Heart right ventricle (tissue), 16 donors: ENCODE data around the gene ADGRE1. TPM values are rescaled to one million over a fixed set of nuclear protein-coding genes. Genes with fewer than 3 reads are reported as not detected.

Experiments used
- ATAC-seq, 8 donors: fragments of 200-7000 bp; cut with Tn5 transposase; one replicate each; pipeline ENCODE4 v1.9.1; 2020; ENCODE audit warnings: mild to moderate bottlenecking in 8 of 8, moderate library complexity in 8 of 8, moderate number of reproducible peaks in 1 of 8
- DNase-seq, 2 donors: peaks; one replicate each; pipeline ENCODE4 v3.0.0-alpha.2; 2020
- H3K27ac ChIP-seq, 10 donors: fragments of 200-600 bp; sonication (generic) in 2 of 10; one replicate each; pipeline versions ENCODE4 v1.5.0 to v1.8.0; 2020 to 2022; ENCODE audit warnings: mild to moderate bottlenecking in 3 of 10
- H3K27me3 ChIP-seq, 7 donors: fragments of 200-600 bp; one replicate each; pipeline ENCODE4 v1.8.0; 2021 to 2022; ENCODE audit warnings: mild to moderate bottlenecking in 2 of 7
- H3K36me3 ChIP-seq, 9 donors: fragments of 200-600 bp; sonication (generic) in 1 of 9; one replicate each; pipeline versions ENCODE4 v1.5.0 to v1.8.0; 2020 to 2022; ENCODE audit warnings: mild to moderate bottlenecking in 2 of 9
- H3K4me1 ChIP-seq, 9 donors: fragments of 200-600 bp; sonication (generic) in 1 of 9; one replicate each; pipeline versions ENCODE4 v1.5.0 to v1.8.0; 2020 to 2022; ENCODE audit warnings: mild to moderate bottlenecking in 4 of 9
- H3K4me3 ChIP-seq, 10 donors: fragments of 200-600 bp; sonication (generic) in 2 of 10; one replicate each; pipeline versions ENCODE4 v1.5.0 to v1.8.0; 2020 to 2022; ENCODE audit warnings: mild to moderate bottlenecking in 7 of 10, moderate library complexity in 2 of 10
- H3K9me3 ChIP-seq, 11 donors: fragments of 200-600 bp in 10 of 11; sonication (generic) in 2 of 11; one replicate each; pipeline versions ENCODE4 v1.5.0 to v1.8.0; 2013 to 2022; ENCODE audit warnings: mild to moderate bottlenecking in 2 of 11, control low read depth in 1 of 11, moderate library complexity in 1 of 11
- WGBS, 2 donors: extraction: QIAGEN DNeasy Blood & Tissue Kit; methylation state at CpG; one replicate each; pipeline ENCODE4 v1.1.7; 2013; ENCODE audit warnings: inconsistent platforms in 1 of 2; 5-methylcytosine and 5-hydroxymethylcytosine counted together
- intact Hi-C, 10 donors: fragments of 100-400 bp; cut with DNase I; formaldehyde crosslinking; loops; one replicate each; pipeline versions ENCODE4 v1.11.1 to v1.14.2; 2022
- polyA plus RNA-seq, 2 donors: library from polyadenylated mRNA; stranded (reverse); fragments of 200-250 nt; gene quantifications; one replicate each; pipeline ENCODE4 v1.2.3, GENCODE V29; 2013
- total RNA-seq, 10 donors: library from RNA; stranded (reverse); fragmentation: NEBNext Ultra II Directional in 3 of 10; extraction: Animal tissue kit (Norgen Biotek cat#: 25700) in 3 of 10; gene quantifications; one replicate each; pipeline versions ENCODE4 v1.2.1 to v1.2.4, GENCODE V29; 2021 to 2023
- TF ChIP-seq, protein P1 (sequence below), 9 donors: fragments of 200-600 bp; sonication (generic) in 2 of 9; IDR thresholded peaks; one replicate each; pipeline versions ENCODE4 v1.5.0 to v1.8.0; 2021 to 2022; ENCODE audit warnings: antibody characterized with exemption in 9 of 9, mild to moderate bottlenecking in 5 of 9, moderate library complexity in 1 of 9
- donor health status: Arrhythmogenic right ventricular cardiomyopathy.
- donor health status: ischemic (EF 13 %, LVEDD 7.1; RV severe dilation, severe dysfunction).
- donor health status: healthy with polysubstance abuse.
- donor health status: DM: no; HTN: yes; CAD: no.
- donor health status: DM: no; HTN: no; CAD: no.
- donor health status: ischemic (EF 25% LVEDD 6.9; RV normal size, moderate dysfunction).
- donor health status: ischemic (EF 25% LVEDD 5.7; RV mildly dilated, moderate dysfunction).
- donor health status: healthy.
- donor health status: DM: yes; HTN: yes; CAD: no.
- donor health status: Ischemic cardiomyopathy.
- donor health status: ischemic (EF 35%, LVEDD 5.7; RV mildly dilated, moderate dysfunction).
- donor health status: nonischemic (EF 11% LVEDD 7.7; RV severe dilation, severe dysfunction).
- donor health status: DM: yes; HTN: yes; CAD: no.
- donor health status: PGD.
- donor health status: ischemic (EF 29% LVEDD 5.4; RV normal size, mild dysfunction).
- donor health status: nonischemic (EF 23%, LVEDD 6.1; RV moderate dilation, normal function).

Gene ADGRE1
- total and polyA plus RNA-seq, 12 donors = 0.09 to 4.8 (median 0.19) TPM; not detected in 3

DNA sequence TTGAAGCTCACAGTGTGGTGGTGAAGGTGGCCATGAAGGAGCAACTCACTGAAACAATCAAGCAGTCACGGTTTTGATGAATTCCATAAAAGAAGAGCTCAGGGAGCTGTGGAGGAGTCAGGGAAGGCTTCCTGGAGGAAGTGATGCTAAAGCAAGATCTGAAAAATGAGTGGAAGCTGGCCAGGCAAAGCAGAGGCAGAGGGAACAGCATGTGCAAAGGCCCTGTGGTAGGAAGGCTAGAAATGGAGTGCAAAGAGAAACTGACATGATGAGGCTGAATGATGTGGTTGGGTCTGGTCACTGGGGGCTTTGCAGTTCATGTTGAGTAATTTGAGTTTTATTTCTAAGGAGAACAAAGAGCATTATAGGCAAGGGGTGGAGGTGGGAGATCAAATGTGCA, 6.9 kb downstream of the ADGRE1 start:
- Histone ChIP-seq H3K4me3 (no peak overlapping the region), H3K27ac (peak overlapping the region in 1 of 10 donors; percentile 12), H3K36me3 (no peaks in the 10 kb centered on the region), H3K9me3 (peaks cover 0 to 40% (median 0%) of the 10 kb centered on the region in 11 donors), H3K4me1 (peaks cover 0 to 24% (median 0%) of the 10 kb centered on the region in 9 donors), H3K27me3 (peaks cover 0 to 10% (median 0%) of the 10 kb centered on the region in 7 donors)
- TF ChIP-seq, protein P1, sequence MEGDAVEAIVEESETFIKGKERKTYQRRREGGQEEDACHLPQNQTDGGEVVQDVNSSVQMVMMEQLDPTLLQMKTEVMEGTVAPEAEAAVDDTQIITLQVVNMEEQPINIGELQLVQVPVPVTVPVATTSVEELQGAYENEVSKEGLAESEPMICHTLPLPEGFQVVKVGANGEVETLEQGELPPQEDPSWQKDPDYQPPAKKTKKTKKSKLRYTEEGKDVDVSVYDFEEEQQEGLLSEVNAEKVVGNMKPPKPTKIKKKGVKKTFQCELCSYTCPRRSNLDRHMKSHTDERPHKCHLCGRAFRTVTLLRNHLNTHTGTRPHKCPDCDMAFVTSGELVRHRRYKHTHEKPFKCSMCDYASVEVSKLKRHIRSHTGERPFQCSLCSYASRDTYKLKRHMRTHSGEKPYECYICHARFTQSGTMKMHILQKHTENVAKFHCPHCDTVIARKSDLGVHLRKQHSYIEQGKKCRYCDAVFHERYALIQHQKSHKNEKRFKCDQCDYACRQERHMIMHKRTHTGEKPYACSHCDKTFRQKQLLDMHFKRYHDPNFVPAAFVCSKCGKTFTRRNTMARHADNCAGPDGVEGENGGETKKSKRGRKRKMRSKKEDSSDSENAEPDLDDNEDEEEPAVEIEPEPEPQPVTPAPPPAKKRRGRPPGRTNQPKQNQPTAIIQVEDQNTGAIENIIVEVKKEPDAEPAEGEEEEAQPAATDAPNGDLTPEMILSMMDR (IDR thresholded peaks at IDR 0.05) = no peak
- DNase-seq (no peak), ATAC-seq (no peak)
- intact Hi-C loops = loop anchor here in 1 of 10 donors (10.0 kb wide), 1 partner anchor 1020 kb away; the partner anchor contains the start of gene FUT5
- 83% methylated on average over 1 of the region's 1 CpG for WGBS, 2 donors

DNA sequence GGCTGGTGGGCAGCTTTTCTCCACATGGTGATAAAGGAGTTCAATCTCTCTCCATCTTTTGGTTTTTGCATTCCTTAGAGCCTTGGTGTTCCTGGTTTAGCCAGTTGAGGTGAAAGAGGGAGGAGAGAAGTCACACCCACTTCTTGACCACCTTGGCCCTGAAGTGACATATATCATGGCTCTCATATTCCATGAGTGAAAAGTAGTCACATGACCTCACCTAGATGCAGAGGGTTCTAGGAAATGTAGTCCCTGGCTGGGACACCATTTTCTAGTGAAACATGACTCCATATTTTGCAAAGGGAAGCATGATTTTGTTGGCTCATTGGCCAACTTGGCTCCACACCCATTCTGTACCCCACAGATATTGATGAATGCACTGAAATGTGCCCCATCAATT, 16.1 kb downstream of the ADGRE1 start:
- intact Hi-C loops = no loop called here
- Histone ChIP-seq H3K27ac (no peak overlapping the region), H3K4me3 (no peak overlapping the region), H3K27me3 (no peaks in the 10 kb centered on the region), H3K9me3 (peaks cover 0 to 56% (median 23%) of the 10 kb centered on the region in 11 donors), H3K4me1 (no peaks in the 10 kb centered on the region), H3K36me3 (no peaks in the 10 kb centered on the region)
- no peak for DNase-seq
- TF ChIP-seq, protein P1 (IDR thresholded peaks at IDR 0.05) = no peak
- no peak for ATAC-seq

DNA sequence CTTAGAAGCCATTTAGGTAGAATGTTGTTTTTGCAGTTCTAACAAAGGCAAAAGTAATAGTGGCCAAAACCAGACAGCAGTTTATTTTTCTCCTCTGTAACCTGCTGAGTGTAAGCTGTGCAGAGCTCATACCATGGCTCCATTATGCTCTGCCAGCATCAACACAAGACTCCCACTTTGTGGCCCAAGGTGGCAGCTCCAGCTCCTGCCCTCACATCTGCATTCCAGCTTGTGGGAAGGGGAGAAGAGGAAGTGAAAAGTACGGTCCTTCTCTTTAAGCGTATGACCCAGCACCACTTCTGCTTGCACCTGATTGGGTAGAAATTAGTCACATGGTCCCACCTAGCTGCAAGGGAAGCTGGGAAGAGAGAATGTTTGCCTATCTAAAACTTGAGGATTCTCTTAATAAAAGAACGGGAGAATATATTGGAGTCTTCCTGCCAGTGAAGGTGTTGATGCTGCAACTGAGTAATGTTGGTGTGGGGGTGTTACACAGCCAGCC, 19.2 kb downstream of the ADGRE1 start:
- H3K36me3 ChIP-seq = no peaks in the 10 kb centered on the region
- H3K4me3 ChIP-seq = no peak overlapping the region
- DNase-seq (no peak), ATAC-seq (no peak)
- peaks cover 0 to 37% (median 17%) of the 10 kb centered on the region in 11 donors for H3K9me3 ChIP-seq
- 9 to 71% methylated on average over 3 of the region's 3 CpGs for WGBS, 2 donors
- H3K4me1 ChIP-seq = no peaks in the 10 kb centered on the region
- H3K27me3 ChIP-seq = no peaks in the 10 kb centered on the region
- intact Hi-C loops = no loop called here
- no peak overlapping the region for H3K27ac ChIP-seq
- TF ChIP-seq, protein P1 (IDR thresholded peaks at IDR 0.05) = no peak

DNA sequence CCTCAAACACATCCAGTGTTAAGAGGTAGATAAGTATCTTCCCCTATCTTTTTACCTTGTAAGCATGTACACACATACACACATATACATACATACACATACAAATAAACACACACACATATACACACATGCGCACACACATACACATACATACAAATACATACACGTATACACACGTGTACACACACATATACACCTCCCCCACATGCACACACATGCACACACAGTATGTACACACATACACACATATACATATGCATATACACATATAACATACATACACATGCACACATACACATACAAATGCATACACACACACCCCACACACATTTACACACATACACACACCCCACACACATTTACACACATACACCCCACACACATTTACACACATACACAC, 24.1 kb downstream of the ADGRE1 start:
- WGBS, 2 donors = 39 to 41% methylated on average over 3 of the region's 3 CpGs
- H3K4me3 ChIP-seq = no peak overlapping the region
- H3K9me3 ChIP-seq = peaks cover 0 to 54% (median 22%) of the 10 kb centered on the region in 11 donors
- TF ChIP-seq, protein P1 (IDR thresholded peaks at IDR 0.05) = no peak
- DNase-seq = no peak
- no peaks in the 10 kb centered on the region for H3K4me1 ChIP-seq
- no peak overlapping the region for H3K27ac ChIP-seq
- H3K36me3 ChIP-seq = peaks cover 0 to 22% (median 0%) of the 10 kb centered on the region in 9 donors
- ATAC-seq = no peak
- intact Hi-C loops = no loop called here
- no peaks in the 10 kb centered on the region for H3K27me3 ChIP-seq
